ENCODE data around the gene UCKL1.
"Not testable (repeated sequence)": the region's sequence is repeated elsewhere in the genome, so short reads cannot be mapped to it uniquely, and the experiment has no call there.

UCKL1 gene

DNA sequence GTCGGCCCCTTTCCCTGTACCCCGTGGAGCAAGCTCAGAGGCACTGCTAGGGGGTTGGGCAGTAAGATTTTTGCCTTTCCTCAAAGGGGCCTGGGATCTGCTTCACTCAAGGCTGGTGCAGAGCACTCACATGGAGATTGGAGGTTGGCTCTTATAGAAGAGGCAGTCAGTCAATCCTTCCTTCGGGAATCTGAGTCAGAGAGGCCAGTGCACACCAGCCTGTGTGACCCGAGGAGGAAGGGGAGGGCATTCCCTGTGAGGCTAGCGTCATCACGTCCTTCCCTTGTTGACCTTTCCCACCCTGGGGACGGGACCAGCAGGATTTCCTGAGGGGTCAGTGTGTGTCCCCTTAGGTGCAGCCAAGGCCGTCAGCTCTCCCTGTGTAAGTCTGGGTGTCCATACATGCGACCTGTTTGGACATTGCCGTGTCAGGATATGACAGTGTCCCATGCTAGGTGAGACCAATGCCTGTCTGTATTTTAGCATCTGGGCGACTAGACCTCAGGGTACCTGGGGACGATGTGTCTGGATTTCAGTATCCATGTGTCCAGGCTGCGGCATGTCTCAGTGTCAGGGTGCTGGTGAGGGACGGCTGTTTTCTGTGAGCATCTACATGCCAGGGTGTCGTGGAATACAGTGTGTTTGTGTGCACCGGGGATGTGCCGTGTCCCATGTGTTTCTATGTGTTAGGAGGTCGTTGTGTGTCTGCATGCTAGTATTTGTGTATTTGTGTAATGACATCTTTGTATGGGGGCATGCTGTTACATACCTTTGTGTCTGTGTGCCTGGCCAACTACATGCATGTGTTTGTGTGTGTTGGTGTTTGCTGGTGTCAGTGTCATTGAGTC is 16.3 kb upstream of the UCKL1 start:
- no peak for DNase-seq (ENCODE audit: low read depth)

DNA sequence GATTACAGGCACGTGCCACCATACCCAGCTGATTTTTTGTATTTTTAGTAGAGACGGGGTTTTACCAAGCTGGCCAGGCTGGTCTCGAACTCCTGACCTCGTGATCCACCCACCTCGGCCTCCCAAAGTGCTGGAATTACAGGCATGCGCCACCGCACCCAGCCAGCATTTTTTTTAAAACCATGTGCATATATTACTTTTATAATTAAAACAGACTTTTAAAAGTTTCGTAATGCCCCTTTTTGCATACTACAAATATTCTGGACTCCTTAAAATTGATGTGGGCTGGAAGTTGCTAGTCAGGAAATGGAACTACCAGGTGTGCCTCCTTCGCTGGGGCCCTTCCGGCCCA is 15.7 kb upstream of the UCKL1 start:
- DNase-seq (ENCODE audit: low read depth), result not testable (repeated sequence)

DNA sequence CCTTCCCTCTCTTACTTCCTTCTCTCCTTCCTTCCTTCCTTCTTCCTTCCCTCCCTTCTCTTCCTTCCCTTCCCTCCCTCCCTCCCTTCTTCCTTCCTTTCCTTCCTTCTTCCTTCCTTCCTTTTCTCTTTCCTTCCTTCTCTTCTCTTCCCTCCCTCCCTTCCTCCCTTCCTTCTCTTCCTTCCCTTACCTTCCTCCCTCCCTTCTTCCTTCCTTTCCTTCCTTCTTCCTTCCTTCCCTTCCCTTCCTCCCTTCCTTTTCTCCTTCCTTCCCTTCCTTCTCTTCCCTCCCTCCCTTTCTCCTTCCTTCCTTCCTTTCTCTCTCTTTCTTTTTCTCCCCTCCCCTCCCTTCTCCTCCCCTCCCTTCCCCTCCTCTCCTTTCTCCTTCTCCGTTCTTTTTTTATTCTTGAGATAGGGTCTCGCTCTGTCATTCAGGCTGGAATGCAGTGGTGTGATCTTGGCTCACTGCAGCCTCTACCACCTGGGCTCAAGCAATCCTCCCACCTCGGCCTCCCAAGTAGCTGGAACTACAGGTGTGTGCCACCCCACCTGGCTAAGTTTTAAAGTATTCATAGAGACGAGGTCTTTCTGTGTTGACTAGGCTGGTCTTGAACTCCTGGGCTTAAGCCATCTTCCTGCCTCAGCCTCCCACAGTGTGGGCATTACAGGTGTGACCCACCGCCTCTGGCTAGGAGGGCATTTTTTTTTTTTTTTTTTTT is 14.7 kb upstream of the UCKL1 start:
- DNase-seq (ENCODE audit: low read depth), result no peak

DNA sequence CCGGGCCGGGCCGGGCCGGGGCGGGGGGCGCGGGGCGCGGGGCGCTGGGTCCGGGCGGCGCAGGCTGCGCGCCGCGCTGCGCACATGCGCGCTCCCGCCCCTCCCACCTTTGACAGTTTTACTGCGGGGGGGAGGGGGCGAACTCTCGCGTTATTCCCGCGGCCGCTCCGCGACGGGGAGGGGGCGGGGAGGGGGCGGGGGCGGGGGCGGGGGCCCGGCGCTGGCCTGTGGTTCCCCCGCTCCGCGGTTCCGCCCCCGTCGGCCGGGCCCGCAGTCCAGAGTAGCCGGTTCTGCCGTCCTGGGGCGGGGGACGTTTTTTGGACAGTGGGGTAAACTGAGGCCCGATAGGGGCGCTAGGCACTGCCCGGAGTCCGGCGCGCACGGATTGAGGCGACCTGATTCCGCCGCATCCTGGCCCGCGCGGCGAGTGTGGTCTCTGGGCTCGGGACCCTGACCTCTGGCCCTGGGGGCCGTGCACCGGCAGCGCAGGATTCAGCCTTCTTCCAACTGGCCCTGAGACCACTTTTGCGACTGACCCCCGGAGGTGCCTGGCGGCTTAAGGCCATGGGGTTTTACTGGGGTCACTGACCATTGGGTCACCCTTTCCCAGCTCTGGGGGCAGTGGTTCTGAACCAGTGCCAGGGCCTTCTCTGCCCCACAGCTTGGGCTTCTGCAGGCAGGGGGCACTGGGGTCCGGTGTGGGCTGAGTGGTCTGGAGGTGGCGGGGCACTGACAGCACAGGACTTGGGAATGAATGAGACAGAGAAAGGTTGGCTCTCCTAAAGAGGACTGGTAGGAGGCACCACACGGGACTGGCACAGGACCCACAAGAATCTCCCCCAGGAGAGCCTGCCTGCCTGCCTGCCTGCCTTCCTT is 13.9 kb upstream of the UCKL1 start, which contains the start of gene ZNF512B:
Gene ZNF512B, minus strand, starts transcription at position 93 of the 876 bp plus-strand sequence. CDS start 1,980 bp downstream, outside the sequence.
- DNase-seq (ENCODE audit: low read depth), result no peak

DNA sequence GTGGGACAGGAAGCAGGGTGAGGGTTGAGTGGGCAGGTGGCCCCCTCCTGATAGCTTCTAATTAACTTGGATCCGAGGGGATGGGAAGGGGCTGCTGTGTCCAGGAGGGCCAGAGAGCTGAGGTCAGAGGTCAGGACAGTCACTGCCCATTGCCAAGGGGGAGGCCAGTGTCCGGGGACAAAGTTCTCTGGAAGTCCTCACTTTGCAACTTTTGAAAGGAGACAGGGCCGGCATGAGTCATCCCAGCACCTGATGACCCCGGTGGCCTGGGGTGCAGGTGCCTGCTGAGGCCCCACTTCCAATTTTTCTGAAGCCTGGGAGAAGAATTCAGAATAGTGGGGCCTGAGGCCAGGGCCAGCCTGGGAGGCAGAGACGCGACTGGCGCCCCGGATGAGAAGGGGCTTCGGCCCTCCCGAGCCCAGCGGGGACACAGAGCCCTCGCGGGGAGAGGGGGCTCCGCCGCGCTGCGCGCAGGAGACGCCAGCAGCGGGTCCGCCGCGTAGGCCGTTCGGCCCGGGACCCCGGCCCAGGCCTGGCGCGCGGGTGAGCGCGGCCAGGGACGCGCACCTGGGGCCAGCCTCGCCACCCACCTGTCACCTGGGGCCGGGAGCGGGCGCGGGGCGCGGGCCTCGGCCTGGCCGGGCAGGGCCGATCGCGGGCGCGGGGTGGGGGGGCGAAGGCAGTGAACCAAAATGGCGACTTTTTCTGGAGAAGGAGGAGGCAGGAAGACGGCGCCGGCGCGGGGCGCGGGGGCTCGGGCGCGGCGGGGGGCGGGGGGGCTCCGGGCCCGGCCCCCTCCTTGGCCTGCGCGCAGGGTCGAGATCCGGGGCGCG is 12.9 kb upstream of the UCKL1 start:
- DNase-seq (ENCODE audit: low read depth), result no peak

DNA sequence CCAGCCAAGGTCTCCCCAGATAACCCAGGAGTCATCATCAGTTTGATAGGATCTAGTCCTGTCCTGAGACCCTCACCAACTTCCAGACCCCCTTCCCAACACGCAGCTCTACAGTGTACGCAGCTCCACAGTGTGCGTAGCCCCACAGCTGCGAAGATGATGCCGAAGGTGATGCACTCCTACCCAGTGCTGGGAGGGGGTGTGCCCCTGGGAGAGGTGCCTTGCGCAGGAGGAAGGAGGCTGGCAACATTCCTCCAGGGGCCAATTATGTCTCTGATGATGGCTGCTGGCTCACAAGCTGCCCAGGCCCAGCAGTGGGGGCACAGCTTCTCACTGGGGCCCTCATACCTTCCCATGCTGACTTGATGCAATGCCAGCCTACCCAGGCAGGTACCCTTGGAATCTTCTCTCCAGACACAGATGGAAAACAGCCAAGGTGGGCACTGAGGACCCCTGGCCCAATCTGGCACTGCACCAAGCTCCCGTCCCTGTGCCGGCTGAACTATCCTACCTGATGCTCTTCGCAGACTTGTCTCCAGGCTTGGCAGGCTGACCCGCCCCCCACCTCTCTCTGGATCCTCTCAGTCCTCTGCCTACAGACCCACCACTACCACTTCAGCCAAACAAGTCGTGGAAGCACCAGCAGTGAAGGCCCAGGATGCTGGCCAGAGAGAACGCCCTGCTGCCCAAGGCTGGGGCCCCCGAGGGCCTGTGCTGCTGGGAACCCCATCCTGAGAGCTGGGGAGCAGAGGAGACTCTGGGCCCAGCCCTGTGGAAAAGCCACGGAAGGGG is 12.1 kb upstream of the UCKL1 start:
- no peak for DNase-seq (ENCODE audit: low read depth)

DNA sequence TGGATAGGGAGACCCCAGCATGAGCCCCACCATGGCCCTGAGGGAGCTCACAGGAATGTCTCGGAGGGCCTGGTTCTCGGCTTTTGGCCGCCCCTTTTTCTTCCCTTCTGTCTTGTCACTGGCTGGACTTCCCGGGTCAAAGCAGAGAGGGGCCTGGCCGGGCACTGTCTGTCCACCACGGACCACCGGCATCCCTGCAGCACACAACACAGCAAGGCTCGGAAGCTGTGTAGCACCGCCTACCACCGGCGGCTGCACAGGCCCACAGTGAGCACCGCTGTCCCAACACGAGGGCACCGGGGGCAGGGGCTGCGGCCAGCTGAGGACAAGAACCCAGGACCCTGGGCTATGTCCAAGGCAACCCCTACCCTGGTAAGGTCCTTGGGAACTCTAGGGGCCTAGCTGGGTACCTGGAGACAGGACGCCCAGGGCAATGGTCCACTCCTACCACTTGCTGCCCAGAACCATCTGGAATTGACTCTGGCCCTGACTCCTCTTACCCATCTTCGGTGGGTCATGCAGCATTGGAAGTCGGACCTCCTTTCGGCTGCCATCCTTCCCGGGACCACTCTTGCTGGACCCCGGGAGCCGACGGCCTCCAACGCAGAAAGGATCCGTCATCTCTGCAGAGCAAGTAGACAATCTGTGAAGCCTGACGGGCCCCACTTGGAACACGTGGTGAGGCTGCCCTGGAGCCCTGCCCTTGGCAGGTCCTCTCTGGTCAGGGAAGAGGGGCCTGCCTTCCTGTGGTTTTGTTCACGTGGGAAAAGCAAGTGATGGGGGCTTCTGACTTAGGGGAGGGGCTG is 11.3 kb upstream of the UCKL1 start:
- DNase-seq (ENCODE audit: low read depth), result no peak

DNA sequence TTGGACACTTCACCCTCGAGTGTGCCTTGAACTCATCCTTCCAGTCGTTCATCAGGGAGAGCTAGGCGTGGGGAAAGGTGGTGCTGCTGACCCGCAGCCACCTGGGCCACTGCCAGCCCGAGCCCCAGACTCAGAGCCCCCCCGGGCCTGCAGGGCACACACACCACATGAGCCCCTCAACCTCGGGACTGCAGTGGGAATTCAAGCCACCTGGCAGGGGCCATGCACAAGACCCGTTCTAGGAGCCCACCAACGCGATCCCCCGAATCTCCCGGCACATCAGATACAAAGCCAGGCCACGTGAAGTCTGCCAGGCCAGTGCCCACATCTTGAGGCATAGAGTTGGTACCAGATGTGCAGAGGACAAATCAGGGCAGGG is 10.7 kb upstream of the UCKL1 start:
- no peak for DNase-seq (ENCODE audit: low read depth)

DNA sequence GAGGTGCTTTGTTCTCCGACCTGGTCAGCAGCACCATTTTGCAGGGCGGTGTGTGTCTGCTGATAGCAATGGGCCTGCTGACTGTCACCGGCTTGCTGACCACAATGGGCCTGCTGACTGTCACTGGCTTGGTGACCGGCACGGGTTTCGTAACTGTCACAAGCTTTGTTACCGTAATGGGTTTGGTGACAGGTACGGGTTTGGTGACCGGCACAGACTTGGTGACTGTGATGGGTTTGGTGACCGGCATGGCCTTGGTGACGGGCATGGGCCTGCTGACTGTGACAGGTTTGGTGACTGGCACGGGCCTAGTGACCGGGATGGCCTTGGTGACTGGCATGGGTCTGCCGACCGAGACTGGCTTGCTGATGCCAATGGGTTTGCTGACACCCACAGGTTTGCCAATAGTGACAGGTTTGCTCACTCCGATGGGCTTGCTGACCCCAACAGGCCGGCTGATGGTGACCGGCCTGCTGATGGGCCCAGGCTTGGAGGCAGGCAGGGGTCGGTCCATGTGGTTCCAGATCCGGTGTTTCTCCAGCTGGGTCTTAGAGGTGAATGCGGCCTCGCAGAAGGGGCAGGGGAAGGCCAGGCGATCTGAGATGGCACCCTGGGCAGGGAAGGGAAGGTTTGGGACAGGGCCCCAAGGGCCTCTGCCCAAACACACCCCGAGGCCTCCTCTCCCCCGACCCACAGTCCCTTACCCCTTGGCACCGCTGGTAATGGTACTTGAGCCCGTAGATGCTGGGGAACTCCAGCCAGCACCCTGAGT is 10.1 kb upstream of the UCKL1 start:
- DNase-seq (ENCODE audit: low read depth), result no peak

DNA sequence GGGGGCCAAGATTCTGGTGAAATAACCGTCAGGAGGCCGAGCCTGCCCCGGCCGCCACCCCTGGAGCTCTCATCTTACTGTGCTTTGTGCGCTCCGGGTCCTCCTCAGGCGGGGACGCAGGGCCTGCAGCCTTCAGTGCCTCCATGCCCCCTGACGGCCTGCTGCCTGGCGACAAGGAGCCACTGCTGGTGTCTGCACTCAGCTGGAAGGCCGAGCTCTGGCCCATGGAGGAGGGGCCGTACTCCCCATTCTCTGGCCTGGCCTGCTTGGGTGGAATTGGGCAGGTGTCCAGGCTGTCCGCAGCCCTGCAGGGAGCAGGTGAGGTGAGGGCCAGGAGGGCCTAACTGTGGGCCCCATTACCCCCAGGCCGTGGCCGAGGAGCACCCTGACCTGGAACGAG is 8.2 kb upstream of the UCKL1 start:
- no peak for DNase-seq (ENCODE audit: low read depth)

DNA sequence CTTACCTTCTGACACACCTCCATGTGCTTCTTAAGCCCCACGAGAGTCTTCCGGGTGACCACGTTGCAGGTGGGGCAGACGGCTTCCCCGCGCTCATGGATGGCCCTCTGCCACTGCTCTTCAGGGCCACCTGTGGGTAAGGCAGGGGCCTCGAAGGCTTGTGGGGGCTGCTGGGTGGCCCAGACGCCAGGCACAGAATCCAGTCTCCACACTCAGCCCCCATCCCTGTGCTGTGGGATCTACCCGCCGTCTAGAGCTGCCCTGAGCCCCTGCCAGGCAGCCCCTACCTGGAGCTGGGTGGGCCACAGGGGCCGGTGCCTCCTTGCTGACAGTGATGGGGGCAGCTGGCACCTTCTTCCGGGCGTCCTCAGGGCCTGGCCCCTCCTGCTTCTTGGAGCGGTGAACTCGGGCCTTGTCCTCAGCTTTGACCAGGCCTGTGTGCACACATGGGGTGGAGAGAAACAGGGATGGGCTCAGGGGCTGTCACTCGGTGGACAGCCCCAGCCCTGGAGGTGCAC is 7.6 kb upstream of the UCKL1 start:
- DNase-seq (ENCODE audit: low read depth), result no peak

DNA sequence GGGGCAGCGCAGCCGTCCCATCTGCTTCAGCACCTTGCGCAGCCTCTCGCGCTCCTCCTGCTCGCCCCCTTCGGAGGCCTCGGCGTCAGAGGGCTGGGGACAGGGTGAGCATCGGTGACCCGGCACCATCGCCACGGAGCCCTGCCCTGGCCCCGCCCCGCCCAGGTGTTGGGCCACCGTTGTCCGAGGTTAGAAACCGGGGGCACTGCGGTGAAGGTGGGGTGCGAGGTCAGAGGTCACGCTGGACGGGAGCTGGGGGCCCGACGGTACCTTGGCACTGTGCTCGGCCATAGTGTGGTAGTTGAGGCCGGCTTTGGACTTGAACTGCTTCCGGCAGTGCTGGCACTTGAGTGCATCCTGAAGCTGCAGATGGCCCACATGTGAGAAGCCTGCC is 7.1 kb upstream of the UCKL1 start:
- DNase-seq (ENCODE audit: low read depth), result no peak

DNA sequence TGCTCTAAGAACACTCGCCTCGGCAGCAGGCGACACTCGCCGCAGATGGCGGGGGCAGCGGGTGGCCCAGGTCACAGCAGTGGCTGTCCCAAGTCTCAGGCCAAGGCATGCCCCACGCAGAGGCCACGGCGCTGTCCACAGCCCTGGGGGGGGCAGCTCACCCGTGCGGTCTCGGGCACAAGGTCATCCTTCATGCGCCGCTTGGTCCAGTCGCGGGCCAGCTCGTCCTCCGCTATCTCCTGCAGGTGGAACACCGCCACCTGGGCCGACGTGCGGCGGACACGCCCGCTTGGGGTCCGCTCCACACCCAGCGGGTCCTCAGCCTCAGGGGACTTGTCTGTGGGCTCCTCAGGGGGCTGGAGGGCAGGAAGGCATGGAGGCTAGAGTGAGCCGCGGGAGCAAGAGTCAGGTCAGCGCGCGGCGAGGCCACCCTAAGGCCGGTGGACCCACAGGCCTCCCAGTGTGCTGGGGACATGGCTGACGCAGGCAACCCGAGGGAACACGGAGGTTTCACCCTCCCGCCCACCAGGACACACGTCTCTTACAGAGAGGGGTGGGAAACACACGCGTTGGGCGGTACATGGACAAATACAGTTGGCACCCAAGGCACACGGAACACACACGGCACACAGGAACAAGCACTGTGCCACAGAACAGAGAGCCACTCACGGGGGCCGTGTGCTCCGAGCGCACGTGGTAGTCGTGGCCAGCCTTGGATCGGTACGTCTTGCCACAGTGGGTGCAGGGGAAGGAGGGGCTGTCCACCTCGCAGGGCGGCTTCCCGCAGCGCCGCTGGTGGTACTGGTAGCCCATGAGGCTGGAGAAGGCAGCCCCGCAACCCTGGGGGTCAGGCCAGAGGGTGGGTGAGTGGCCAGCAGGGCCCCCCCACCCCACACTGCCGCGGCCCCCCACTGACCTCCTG is 6.5 kb upstream of the UCKL1 start:
- DNase-seq (ENCODE audit: low read depth), result no peak

DNA sequence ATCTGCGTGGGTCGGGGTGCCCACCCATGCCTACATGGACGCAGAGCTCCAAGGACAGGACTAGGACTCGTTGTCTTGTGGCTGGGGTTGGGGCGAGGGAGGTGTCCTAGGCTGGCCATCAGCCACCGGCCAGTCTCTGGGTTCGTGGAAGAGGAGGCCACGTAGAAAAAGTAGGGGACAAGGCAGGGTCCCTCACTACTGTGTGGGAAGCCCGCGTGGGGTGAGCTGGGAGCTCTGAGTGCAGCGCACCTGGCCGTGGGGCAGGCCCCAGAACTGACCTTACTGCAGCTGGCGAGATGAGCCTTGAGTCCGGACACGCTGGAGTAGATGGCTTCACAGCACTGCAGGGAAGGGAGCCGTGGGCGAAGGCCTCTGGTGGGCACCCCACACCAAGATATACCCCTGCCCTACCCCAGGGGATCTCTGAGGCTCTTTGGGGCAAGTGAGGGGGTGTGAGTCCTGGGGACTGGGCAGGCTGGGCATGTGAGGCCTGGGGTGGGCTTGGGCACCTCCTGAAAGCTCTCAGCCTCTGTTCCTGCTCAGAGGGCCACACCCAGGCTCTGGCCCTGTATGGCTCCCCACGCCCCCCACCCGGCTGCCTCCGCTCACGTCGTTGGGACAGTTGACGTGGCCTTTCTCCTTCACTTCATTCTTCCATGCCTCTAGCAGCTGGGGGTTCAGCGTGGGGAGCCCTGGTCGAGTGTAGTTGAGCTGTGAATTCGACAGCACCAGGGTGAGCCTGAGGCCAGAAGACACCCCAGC is 5.6 kb upstream of the UCKL1 start:
- DNase-seq (ENCODE audit: low read depth), result no peak

DNA sequence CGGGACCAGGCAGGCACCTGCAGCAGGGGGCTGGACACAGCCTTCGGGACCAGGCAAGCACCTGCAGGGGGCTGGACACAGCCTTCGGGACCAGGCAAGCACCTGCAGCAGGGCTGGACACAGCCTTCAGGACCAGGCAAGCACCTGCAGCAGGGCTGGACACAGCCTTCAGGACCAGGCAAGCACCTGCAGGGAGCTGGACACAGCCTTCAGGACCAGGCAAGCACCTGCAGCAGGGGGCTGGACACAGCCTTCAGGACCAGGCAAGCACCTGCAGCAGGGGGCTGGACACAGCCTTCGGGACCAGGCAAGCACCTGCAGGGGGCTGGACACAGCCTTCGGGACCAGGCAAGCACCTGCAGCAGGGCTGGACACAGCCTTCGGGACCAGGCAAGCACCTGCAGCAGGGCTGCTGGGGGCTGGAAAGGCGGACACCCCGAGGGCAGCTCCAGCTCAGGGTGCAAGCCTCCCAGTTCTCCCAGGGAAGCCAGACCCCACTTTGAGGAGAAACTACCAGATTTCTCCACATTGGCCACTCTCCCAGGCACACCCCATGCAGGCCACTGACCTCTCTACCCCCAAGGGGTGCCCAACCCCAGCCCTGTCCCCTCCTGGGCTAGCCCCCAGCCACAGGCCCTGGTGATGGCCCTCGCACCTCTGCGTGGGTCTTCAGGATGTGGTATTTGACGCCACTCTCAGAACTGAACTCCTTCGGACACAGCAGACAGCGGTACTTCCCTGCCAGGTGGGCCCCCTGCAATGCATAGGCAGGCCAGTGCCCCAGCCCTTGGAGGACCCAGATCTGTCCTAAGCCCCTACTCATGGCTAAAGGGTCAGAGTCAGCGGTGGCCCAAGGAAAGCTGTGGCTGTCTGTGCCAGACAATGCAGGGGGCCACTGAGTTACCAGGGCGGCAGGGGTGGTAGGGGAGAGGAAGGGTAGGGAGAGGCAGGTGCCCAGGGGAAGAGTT is 4.7 kb upstream of the UCKL1 start:
- DNase-seq (ENCODE audit: low read depth), result not testable (repeated sequence)

DNA sequence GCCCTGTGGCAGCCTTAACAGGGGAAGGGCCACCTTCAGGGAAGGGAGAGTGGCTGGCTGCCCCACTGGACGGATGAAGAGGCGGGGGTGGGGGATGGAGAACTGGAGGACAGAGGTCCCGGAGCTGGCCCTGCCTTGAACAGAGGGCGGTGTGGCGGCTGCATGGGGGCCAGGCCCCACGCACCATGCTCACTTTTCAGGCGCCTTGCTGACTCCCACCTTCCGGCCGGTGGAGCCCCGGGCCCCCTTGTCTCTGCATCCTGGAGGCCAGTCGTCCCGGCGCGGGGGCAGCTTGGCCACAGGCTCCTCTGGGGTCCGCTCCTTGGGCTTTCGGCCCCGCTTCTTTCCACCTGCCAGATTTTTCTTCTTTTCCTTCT is 3.5 kb upstream of the UCKL1 start:
- no peak for DNase-seq (ENCODE audit: low read depth)
